Esophagus muscularis mucosa (tissue), 4 donors: Measurements from ENCODE around the gene PEX16. TPM values are rescaled to one million over a fixed set of nuclear protein-coding genes. Genes with fewer than 3 reads are reported as not detected.

Source experiments
- DNase-seq: peaks from one replicate; pipeline ENCODE4 v3.0.0-alpha.2; 2017; ENCODE audit errors: extremely low spot score
- H3K27ac ChIP-seq, 4 donors: fragments of 200-600 bp; sonication (generic); replicated peaks in 1 of 4; 1 replicate in 3 of 4; 2 replicates in 1 of 4; pipeline ENCODE4 v1.5.1; 2016 to 2019; ENCODE audit warnings: mild to moderate bottlenecking in 1 of 4
- H3K27me3 ChIP-seq, 4 donors: fragments of 200-600 bp; sonication (generic); one replicate each; pipeline versions ENCODE4 v1.5.1 to v1.6.0; 2016 to 2019
- H3K36me3 ChIP-seq, 4 donors: fragments of 200-600 bp; sonication (generic); one replicate each; pipeline ENCODE4 v1.5.1; 2016 to 2019
- H3K4me1 ChIP-seq, 4 donors: fragments of 200-600 bp; sonication (generic); one replicate each; pipeline ENCODE4 v1.5.1; 2016 to 2019
- H3K4me3 ChIP-seq, 4 donors: fragments of 200-600 bp; sonication (generic); 1 replicate in 2 of 4; 2 replicates in 2 of 4; pipeline ENCODE4 v1.5.1; 2016 to 2019; ENCODE audit warnings: mild to moderate bottlenecking in 4 of 4, moderate library complexity in 1 of 4
- H3K9me3 ChIP-seq, 4 donors: fragments of 200-600 bp; sonication (generic); 1 replicate in 3 of 4; 2 replicates in 1 of 4; pipeline ENCODE4 v1.5.1; 2016 to 2019
- CTCF ChIP-seq, 3 experiments: fragments of 200-600 bp in 2 of 3; fragments of 450-650 bp in 1 of 3; sonication (generic) in 2 of 3; IDR thresholded peaks; one replicate each; pipeline ENCODE4 v1.5.1; 2017 to 2019; ENCODE audit warnings: antibody characterized with exemption in 3 of 3, mild to moderate bottlenecking in 2 of 3, moderate library complexity in 1 of 3
- EP300 ChIP-seq: sonication (generic); formaldehyde crosslinking; IDR thresholded peaks from one replicate; pipeline ENCODE4 v1.6.1; 2017; ENCODE audit warnings: antibody characterized with exemption
- POLR2A ChIP-seq: fragments of 450-650 bp; IDR thresholded peaks from one replicate; pipeline ENCODE4 v1.6.1; 2017; ENCODE audit warnings: antibody characterized with exemption, moderate library complexity, mild to moderate bottlenecking, low read depth
- POLR2AphosphoS5 ChIP-seq, 2 donors: sonication (generic); formaldehyde crosslinking; IDR thresholded peaks; one replicate each; pipeline ENCODE4 v1.6.1; 2017; ENCODE audit warnings: antibody characterized with exemption in 2 of 2
- WGBS: methylation state at CpG from one replicate; pipeline ENCODE4 v1.1.5; 2018; 5-methylcytosine and 5-hydroxymethylcytosine counted together
- intact Hi-C: fragments of 100-400 bp; cut with DNase I; formaldehyde crosslinking; loops from one replicate; pipeline ENCODE4 v1.15.1; 2023
- total RNA-seq, 4 donors: library from RNA; depleted of rRNA; stranded (reverse); fragments of >200 nt; gene quantifications; one replicate each; pipeline versions ENCODE4 v1.1.0 to v1.2.1, GENCODE V29; 2016

The PEX16 gene
- total RNA-seq, 4 donors from 2014 or later, result 15.4 to 32.2 (median 23.2) TPM

- WGBS, result 77% methylated on average over 1 of the region's 1 CpG
- no peak for TF ChIP-seq EP300
- Histone ChIP-seq H3K4me3 (no peak overlapping the region), H3K27me3 (no peaks in the 10 kb centered on the region), H3K36me3 (peaks cover 0 to 31% (median 17%) of the 10 kb centered on the region in 4 donors), H3K4me1 (peaks cover 0 to 8% (median 0%) of the 10 kb centered on the region in 4 donors), H3K9me3 (no peaks in the 10 kb centered on the region), H3K27ac (no peak overlapping the region)
- DNase-seq, result no peak
- intact Hi-C loops, result no loop called here
Measured at GRCh38 chr11:45959851-45960250, 42.2 kb upstream of the PEX16 start.

- no peaks in the 10 kb centered on the region for H3K9me3 ChIP-seq
- DNase-seq, result peak; percentile 75
- WGBS, result 89% methylated on average over 1 of the region's 1 CpG
- no peak overlapping the region for H3K4me3 ChIP-seq
- intact Hi-C loops, result no loop called here
- TF ChIP-seq POLR2AphosphoS5 (IDR thresholded peaks at IDR 0.05) (no peak), EP300 (no peak), CTCF (IDR thresholded peaks at IDR 0.05) (no peak), POLR2A (no peak)
- H3K27me3 ChIP-seq, result no peaks in the 10 kb centered on the region
- H3K4me1 ChIP-seq, result peaks cover 0 to 7% (median 0%) of the 10 kb centered on the region in 4 donors
- no peak overlapping the region for H3K27ac ChIP-seq
- H3K36me3 ChIP-seq, result peaks cover 28 to 88% (median 79%) of the 10 kb centered on the region in 4 donors
Measured at GRCh38 chr11:45949992-45950407, 32.3 kb upstream of the PEX16 start.

GRCh38 chr11:45948356-45948755 lies 30.7 kb upstream of the PEX16 start:
- H3K27me3 ChIP-seq, result no peaks in the 10 kb centered on the region
- peaks cover 0 to 7% (median 0%) of the 10 kb centered on the region in 4 donors for H3K4me1 ChIP-seq
- intact Hi-C loops, result no loop called here
- TF ChIP-seq EP300 (no peak), POLR2AphosphoS5 (IDR thresholded peaks at IDR 0.05) (no peak), CTCF (IDR thresholded peaks at IDR 0.05) (no peak), POLR2A (no peak)
- H3K9me3 ChIP-seq, result no peaks in the 10 kb centered on the region
- peaks cover 41 to 99% (median 84%) of the 10 kb centered on the region in 4 donors for H3K36me3 ChIP-seq
- no peak overlapping the region for H3K4me3 ChIP-seq
- whole genome bisulfite sequencing, result 82% methylated on average over 3 of the region's 3 CpGs
- peak; percentile 5 for DNase-seq
- no peak overlapping the region for H3K27ac ChIP-seq

- TF ChIP-seq POLR2AphosphoS5 (IDR thresholded peaks at IDR 0.05), result no peak
- no peak for TF ChIP-seq EP300
- no peak for TF ChIP-seq POLR2A
- no peak for TF ChIP-seq CTCF (IDR thresholded peaks at IDR 0.05)
- DNase-seq, result peak; percentile 10
- Histone ChIP-seq H3K4me1 (peaks cover 0 to 7% (median 0%) of the 10 kb centered on the region in 4 donors), H3K4me3 (no peak overlapping the region), H3K9me3 (no peaks in the 10 kb centered on the region), H3K27me3 (no peaks in the 10 kb centered on the region), H3K27ac (no peak overlapping the region), H3K36me3 (peaks cover 39 to 99% (median 82%) of the 10 kb centered on the region in 4 donors)
- WGBS, result 93% methylated on average over 1 of the region's 1 CpG
- intact Hi-C loops, result no loop called here
Measured at GRCh38 chr11:45947885-45948284, 30.2 kb upstream of the PEX16 start.

DNA sequence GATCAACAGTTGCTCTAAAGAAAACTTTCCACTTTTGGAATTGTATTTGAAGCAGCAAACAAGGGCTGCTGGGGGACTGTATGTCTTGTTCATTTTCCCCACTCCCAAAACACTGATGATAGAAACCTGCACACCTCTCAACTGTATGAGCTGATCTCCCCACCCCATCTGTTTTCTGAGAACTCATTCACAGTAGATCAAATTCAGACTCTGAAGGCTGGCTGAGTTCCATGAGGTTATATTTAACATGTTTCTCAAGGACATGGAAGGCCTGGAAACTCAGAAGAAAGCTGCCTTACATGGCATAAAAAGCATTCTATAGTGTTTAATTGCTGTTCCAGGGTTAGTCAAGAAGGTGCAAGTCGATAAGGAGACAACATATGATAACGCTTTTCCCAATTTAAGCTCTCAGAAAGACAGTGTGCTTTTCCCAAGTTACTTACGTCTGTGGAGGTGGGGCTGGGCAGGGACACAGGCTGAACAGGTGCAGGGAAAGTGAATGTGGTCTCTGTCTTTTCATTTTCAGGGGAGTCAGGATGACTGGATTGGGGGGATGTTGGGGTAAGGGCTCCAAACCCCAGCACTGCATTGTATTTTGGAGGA lies 27.8 kb upstream of the PEX16 start:
- WGBS, result 62% methylated on average over 3 of the region's 3 CpGs
- peaks cover 39 to 92% (median 79%) of the 10 kb centered on the region in 4 donors for H3K36me3 ChIP-seq
- no peak overlapping the region for H3K27ac ChIP-seq
- H3K4me3 ChIP-seq, result no peak overlapping the region
- no peaks in the 10 kb centered on the region for H3K27me3 ChIP-seq
- intact Hi-C loops, result no loop called here
- TF ChIP-seq EP300 (no peak), CTCF (IDR thresholded peaks at IDR 0.05) (no peak), POLR2A (no peak), POLR2AphosphoS5 (IDR thresholded peaks at IDR 0.05) (no peak)
- DNase-seq, result peak; percentile 70
- no peaks in the 10 kb centered on the region for H3K9me3 ChIP-seq
- peaks cover 0 to 7% (median 0%) of the 10 kb centered on the region in 4 donors for H3K4me1 ChIP-seq
